GM15510 (cell line): ENCODE measurements around the gene BFSP1.

Experiments
- POLR2A ChIP-seq: IDR thresholded peaks from 3 replicates; pipeline ENCODE4 v1.6.1; 2011; ENCODE audit warnings: borderline replicate concordance; ENCODE audit not compliant: insufficient read length; ENCODE audit errors: extremely low read depth

Gene BFSP1

GRCh38 chr20:17565169-17565845, 34.1 kb upstream of the BFSP1 start:
- TF ChIP-seq POLR2A = no peak

- TF ChIP-seq POLR2A = no peak
Measured at GRCh38 chr20:17562804-17563305, 31.7 kb upstream of the BFSP1 start.

GRCh38 chr20:17560344-17561074, 29.3 kb upstream of the BFSP1 start:
- no peak for TF ChIP-seq POLR2A

GRCh38 chr20:17559338-17559737, 28.2 kb upstream of the BFSP1 start:
- no peak for TF ChIP-seq POLR2A

- TF ChIP-seq POLR2A = no peak
Measured at GRCh38 chr20:17558941-17559304, 27.7 kb upstream of the BFSP1 start.

GRCh38 chr20:17558154-17558940, 27.2 kb upstream of the BFSP1 start:
- TF ChIP-seq POLR2A = no peak

- no peak for TF ChIP-seq POLR2A
Measured at GRCh38 chr20:17557675-17558006, 26.5 kb upstream of the BFSP1 start.

GRCh38 chr20:17556837-17557674, 25.9 kb upstream of the BFSP1 start:
- no peak for TF ChIP-seq POLR2A

GRCh38 chr20:17555106-17555505, 23.9 kb upstream of the BFSP1 start:
- TF ChIP-seq POLR2A = no peak

GRCh38 chr20:17549131-17549530, 18.0 kb upstream of the BFSP1 start:
- TF ChIP-seq POLR2A = no peak

- TF ChIP-seq POLR2A = no peak
Measured at GRCh38 chr20:17545127-17545526, 13.9 kb upstream of the BFSP1 start.

GRCh38 chr20:17543531-17544131, 12.5 kb upstream of the BFSP1 start:
- no peak for TF ChIP-seq POLR2A

GRCh38 chr20:17542993-17543412, 11.8 kb upstream of the BFSP1 start:
- TF ChIP-seq POLR2A = no peak

GRCh38 chr20:17542481-17542880, 11.3 kb upstream of the BFSP1 start:
- TF ChIP-seq POLR2A = no peak
